CD4-positive, alpha-beta T cell treated with Interferon alpha-2 for 1 hour (primary cell): Measurements from ENCODE around the gene SMIM17.
"Not testable (repeated sequence)": the region's sequence is repeated elsewhere in the genome, so short reads cannot be mapped to it uniquely, and the experiment has no call there.

Source experiments
- DNase-seq, 2 donors: peaks; one replicate each; pipeline ENCODE4 v3.0.0-alpha.2; 2020 to 2022

The SMIM17 gene

DNA sequence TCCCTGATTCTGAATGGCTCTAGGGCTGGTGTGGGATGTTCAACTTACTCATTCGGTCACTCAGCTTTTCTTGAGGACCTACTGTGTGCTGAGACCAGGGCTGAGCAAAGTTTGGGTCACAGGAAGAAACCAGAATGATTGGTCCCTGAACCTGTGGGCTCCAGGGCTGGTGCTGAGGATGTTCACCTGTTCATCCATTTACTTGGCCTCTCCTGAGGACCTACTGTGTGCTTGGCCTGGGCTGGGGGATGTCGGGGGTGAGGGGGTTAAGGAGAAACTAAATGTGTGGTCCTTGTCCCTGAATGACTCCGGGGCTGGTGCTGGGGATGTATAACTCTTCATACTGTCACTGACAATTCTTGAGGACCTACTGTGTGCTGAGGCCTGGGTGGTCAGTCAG is 18.3 kb downstream of the SMIM17 start:
- no peak for DNase-seq

DNA sequence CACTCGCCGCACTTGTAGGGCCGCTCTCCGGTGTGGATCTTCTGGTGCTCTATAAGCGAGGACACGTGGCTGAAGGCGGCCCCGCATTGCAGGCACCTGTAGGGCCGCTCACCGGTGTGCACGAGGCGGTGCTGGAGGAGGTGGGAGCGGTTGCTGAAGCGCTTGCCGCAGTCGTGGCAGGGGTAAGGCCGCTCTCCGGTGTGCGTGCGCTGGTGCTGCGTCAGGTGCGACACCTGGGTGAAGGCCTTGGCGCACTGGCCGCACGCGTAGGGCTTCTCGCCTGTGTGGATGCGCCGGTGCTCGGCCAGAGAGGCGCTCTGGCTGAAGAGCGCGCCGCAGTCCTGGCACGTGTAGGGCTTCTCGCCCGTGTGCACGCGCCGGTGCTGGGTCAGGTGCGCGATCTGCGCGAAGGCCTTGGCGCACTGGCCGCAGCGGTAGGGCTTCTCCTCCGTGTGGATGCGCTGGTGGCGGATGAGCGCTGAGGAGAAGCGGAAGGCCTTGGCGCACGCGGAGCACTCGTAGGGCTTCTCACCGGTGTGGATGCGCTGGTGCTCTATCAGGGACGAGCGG is 21.1 kb downstream of the SMIM17 start:
- no peak for DNase-seq

DNA sequence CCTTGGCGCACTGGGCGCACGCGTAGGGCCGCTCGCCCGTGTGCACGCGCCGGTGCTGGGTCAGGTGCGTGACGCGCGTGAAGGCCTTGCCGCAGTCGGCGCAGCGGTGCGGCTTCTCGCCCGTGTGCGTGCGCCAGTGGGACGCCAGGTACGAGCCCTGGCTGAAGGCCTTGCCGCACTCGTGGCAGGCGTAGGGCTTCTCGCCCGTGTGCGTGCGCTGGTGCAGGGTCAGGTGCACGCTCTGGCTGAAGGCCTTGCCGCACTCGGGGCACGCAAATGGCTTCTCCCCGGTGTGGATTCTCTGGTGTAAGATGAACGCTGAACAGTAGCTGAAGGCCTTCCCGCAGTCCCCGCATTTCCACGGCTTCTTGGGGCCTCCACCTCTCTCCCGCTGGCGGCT is 21.6 kb downstream of the SMIM17 start:
- no peak for DNase-seq

DNA sequence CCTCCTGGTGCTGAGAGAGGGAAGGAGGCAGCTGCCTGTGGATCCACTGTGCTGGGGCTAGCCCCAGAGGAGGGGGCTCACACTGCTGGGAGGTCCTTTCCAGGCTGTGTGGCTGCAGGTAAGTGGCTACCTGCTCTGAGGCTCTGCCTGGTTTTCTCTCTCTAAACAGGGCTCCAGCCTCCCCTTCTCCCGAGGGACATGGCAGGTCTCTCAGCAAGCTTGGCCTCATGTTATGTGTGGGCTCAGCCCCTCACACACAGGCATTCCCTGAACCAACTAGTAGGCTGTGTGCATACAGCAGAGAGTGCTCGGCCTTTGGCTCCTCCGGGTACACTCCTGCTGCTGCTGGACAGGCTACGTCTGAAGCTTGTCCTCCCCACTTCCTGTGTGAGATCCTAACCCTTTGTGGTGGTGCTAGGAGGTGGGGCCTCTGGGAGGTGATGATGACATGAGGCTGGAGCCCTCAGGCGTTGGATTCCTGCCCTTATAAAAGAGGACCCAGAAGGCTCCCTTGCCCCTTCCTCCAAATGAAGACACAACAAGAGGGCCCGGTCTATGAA is 24.4 kb downstream of the SMIM17 start:
- DNase-seq = no peak

DNA sequence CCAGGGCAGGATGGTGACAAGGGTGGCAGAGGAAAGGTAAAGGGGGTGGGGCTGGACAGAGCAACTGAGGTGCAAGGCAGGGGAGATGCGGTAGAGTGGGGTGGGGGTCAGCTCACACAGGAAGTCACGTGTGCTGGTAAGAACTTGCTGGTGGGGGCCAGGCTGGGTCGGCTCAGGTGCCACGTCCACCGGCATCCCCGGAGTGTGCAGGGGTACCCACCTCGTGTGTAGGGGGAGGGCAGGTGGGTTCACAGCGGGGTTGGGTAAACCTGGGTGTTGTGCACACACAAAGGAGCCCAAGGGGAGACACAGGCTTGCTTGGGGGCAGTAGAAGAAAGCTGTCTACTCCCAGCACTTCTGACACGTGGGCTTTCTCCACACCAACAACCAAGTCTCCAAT is 25.7 kb downstream of the SMIM17 start:
- DNase-seq = no peak

DNA sequence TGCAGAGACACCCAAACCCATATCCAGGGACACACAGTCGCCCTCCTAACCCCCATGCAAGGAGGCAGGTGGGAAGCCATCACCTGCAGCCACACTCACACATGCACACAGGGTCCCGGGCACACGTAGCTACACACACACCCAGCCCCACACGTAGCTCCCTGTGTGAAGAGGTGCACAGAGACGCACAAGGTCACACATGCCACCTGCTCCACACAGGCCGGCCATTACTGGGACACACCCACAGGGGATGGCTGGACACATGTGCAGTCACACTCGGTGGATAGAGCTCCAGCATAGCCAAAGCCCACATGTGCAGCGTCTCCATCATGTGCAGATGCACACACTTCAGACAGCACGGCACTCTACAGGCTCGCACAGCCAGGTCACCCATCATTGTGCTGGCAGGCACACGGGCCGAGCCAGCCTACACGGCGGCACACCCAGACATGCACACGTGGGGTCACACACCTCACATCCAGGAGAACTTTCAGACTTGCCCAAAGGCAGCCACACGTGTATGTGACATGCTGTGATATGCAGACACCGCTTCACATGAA is 27.5 kb downstream of the SMIM17 start:
- no peak for DNase-seq

DNA sequence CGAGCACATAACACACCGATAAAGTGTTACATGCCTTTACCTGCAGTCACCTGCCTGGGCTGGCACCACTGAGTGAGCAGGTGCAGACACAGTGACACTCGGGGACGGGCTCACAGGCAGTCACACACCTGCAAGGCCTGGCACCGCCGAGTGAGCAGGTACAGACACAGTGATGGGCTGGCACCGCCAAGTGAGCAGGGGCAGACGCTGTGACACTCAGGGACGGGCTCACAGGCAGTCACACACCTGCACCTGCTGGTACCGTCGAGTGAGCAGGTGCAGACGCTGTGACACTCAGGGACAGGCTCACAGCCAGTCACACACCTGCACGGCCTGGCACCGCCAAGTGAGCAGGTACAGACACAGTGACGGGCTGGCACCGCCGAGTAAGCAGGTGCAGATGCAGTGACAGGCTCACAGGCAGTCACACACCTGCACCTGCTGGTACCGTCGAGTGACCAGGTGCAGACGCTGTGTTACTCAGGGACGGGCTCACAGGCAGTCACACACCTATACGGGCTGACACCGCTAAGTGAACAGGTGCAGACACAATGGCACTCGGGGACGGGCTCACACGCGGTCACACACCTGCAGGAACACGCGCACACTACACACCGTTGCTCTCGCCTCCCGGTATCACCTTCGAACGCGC is 28.1 kb downstream of the SMIM17 start:
- DNase-seq = no peak

DNA sequence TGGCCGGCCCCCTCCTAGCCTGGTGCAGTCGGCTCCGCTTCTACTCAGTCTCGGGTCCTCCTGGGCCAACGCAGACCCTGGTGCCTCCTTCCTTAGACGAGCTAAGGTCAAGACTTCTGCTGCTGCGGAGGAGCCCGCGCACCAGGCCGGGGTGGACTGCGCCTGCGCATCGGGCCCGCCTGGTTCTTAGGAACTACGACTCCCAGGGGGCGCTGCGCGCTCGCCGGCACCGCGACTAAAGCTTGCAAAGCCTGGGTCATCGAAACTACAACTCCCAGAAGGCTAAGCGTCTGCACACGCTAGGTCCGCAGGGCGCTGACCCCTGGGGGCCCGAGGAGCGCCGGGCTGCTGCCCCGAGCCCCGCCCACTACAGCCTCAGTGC is 28.6 kb downstream of the SMIM17 start, which contains the start of gene ZNF835:
Gene ZNF835 (minus strand): TSS at position 145 of the 382 bp plus-strand sequence. CDS start 6,559 bp downstream, outside the sequence.
- DNase-seq = peak; percentile 87 to 88

DNA sequence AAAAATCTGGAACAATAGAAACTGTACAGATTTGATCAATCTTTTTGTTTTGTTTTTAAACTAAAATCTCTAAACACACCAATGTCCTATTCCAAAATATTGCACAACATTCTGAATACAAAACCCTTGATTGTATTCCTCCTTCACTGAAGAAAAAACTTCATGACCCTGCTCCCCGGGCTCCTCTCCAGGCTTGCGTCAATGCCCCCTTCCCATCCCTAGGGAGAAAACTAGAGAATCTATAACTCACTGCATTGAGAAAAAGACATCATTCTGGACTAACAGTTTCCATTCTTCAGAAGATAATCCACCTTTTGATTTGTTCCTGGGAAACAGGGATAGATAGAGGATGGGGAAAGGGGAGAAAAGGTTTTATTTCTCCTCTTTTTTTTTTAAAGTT is 29.7 kb downstream of the SMIM17 start:
- DNase-seq = not testable (repeated sequence)

DNA sequence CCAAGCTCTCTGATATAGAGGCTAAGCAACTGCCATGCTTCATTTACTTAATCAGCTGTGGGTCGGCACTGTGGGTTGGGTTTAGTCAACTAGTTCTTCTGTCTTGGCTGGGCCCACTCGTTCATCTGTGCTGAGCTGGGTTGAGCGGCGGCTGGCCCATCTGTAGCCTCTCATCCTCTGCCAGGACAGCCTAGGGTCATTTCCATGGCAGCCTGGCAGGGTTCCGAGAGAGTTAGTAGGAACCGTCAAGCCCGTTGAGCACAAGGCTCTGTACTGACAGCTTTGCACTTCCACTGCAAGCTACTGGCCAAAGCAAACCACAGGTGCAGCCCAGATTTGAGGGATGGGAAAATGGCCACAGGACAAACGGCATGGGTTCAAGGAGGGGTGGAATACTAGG is 35.2 kb downstream of the SMIM17 start:
- no peak for DNase-seq

DNA sequence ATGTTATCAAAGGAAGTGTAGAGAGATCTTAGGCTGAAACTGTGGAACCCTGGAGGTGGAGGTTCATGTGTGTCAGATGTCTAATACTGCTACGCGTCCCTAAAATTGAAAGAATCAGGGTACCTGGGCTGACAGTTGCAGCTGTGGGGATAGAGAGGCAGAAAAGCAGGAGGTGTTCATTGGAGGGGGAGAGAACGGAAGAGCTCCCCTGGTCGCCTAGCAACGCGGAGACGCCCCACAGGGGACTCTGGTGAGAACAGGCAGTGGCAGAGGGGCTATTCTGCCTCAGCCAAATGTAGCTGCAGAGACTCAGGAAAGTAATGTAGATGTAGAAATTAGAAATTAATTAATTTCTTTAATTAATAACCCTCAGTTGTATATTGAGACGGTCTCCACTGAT is 38.7 kb downstream of the SMIM17 start:
- DNase-seq = no peak

DNA sequence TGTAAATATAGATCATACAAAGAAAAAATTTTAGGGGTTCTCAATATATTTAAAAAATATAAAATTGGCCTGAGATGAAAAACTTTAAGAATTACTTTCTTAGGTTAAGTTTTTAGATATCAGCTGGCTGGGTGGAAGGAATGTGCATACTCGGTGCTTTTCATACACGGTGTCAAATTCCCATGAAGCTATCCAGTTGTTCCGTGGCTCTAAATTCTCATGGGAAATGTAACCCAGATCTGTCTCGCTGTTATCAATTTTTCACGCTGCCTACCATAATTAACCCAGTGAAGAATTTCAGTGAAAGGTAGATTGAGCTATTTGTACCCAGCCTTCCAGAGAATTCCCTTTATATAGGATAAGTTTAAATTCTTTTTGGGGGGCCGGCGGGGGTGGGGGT is 40.2 kb downstream of the SMIM17 start:
- DNase-seq = no peak

DNA sequence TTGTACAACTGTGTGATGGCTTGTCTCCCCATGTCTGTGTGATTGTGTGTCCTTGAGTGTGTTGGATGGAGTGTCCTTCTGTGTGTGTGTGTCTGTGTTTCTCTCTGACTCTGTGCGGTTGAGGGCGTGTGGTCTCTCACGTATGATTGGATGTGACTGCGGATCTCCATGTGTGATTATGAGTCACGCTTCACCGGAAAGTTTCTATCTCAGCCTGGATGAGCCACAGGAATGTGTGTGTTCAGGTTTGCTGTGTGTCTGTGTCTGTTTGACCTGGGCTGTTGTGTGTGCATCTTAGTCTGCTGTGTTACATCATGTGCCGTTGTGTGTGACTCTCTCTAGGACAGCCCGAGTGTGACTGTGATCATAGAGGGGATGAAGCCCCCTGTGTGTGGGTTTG is 44.1 kb downstream of the SMIM17 start:
- DNase-seq = no peak

DNA sequence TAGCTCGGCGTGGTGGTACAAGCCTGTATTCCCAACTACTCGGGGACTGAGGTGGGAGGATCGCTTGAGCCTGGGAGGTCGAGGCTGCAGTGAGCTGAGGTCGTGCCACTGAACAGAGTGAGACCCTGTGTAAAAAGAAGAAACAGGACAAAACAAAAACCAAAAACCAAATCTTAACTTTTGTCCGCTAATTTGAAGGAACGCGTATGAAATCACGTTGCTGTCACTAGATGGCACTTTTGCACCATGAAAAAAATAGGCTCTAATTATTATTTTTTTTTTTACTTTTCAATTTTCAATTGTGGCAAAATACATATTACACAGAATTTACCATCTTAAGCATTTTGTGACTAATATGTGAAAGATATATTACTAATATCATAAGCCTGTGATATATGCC is 46.2 kb downstream of the SMIM17 start:
- no peak for DNase-seq

DNA sequence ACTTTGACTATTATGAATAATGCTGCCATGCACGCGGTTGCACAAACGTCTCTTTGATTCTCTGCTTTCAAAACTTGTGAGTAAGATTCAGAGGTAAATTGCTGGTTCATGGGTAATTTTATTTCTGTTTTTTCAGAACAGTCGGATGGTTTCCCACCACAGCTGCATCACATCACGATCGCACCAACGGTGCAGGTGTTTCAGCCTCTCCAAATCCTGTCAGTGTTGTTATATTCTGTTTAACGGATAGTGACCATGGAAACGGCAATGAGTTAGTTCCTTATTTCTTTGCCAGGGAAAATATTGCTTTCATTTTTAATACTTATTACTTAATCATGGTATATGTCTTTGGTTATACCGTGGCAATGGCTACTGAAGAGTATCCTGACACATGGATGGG is 47.7 kb downstream of the SMIM17 start:
- DNase-seq = no peak

DNA sequence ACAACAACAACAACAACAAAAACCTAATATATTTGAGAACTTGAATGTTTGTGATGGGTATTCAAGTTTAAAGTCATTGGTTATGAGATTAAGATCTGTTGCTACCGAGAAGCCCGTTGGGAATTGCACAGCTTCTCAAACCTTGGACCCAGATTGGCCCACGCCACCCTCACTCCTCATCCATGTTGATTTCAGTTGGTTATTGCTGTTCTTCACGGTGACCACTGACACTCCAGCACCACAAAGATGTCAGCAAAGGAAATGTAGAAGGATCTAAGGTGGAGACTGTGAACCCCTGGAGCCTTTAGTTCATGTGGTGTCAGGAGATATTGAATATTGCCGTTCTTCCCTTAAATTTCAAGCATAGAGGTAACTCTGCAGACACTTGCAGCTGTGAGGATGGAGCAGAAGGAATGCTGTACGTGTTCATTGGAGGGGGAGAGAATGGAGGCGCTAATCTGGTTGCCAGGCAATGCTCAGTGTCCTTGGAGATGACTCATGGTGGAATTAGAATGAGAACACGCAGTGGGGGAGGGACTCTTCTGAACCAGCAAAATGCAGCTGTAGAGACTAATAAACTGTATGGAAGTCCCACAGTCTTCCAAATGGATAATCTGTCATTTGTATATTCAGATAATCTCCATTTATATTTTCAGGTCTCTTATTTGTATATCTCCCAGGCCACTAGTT is 49.4 kb downstream of the SMIM17 start:
- no peak for DNase-seq

DNA sequence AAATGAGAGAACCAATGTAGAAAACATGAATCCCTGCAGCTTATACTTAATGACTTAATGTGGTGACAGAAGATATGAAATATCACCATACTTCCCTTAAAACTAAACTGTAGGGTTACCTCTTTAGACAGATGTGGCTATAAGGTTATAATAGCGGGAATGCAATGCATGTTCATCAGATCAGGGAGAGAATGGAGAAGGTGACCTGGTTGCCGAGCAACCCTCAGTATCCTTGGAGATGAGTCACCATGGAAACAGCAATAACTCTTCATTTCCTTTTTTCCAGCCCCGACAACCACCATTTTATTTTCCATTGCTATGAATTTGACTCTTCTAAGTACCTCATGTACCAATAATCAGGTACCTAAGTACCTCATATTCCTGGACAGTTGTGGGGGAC is 56.6 kb downstream of the SMIM17 start:
- no peak for DNase-seq

DNA sequence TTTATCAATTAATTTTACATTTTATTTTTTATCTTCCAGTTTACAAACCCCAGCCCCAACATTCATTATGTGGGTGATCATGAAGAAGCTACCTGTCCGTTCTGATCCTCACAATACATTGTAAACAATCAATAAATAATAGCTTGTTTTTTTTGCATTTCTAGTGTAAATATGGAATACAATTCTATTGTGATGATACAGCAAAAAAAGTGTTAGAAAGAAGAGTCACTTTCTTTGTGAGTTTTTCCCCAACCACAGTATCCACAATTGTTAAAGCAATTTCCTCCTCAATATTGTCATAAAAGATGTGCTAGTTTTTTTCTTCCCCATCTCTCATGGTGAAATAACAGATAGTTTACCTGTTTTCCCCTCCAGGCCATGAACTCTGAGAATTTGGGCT is 58.9 kb downstream of the SMIM17 start:
- no peak for DNase-seq

DNA sequence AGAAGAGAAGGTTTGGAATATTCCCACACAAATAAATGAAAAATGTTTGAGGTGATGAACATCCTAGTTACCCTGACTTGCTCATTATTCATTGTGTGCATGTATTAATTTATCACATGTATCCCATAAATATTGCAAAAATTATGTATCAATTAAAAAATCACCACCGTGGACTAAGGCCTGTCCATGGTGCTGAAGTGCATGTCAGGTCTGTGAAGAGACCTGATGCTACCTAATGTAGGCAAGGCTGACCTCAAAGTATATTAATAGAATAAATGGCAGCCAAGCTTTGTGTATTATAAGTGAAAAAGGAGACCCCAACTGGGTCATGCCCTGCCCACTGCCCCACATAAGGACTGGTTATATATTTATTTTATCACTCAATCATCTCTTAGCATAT is 63.0 kb downstream of the SMIM17 start:
- DNase-seq = no peak
